IPS-20b (cell line): Measurements from ENCODE around the gene PIEZO1.

Experiments
- H3K27ac ChIP-seq: one replicate; pipeline ENCODE4 v1.5.1; 2013; ENCODE audit warnings: low read length
- H3K27me3 ChIP-seq: 2 replicates; pipeline ENCODE4 v1.6.1; 2013; ENCODE audit warnings: mild to moderate bottlenecking, low read length, inconsistent platforms; ENCODE audit not compliant: insufficient read depth
- H3K36me3 ChIP-seq: 2 replicates; pipeline ENCODE4 v1.6.1; 2013; ENCODE audit warnings: low read depth, mild to moderate bottlenecking, inconsistent platforms, low read length, moderate library complexity; ENCODE audit not compliant: insufficient read depth
- H3K4me1 ChIP-seq: 2 replicates; pipeline ENCODE4 v1.6.1; 2013; ENCODE audit warnings: mild to moderate bottlenecking, control low read depth, inconsistent platforms, low read length, moderate library complexity; ENCODE audit not compliant: insufficient read depth
- H3K4me3 ChIP-seq: 2 replicates; pipeline ENCODE4 v1.5.1; 2013; ENCODE audit warnings: mild to moderate bottlenecking, low read length, inconsistent platforms
- H3K9ac ChIP-seq: 2 replicates; pipeline ENCODE4 v1.6.1; 2013; ENCODE audit warnings: low read depth, mild to moderate bottlenecking, inconsistent platforms, low read length, moderate library complexity
- H3K9me3 ChIP-seq: 2 replicates; pipeline ENCODE4 v1.6.1; 2013; ENCODE audit warnings: mild to moderate bottlenecking, low read depth, low read length, inconsistent platforms; ENCODE audit not compliant: insufficient read depth

The PIEZO1 gene

DNA sequence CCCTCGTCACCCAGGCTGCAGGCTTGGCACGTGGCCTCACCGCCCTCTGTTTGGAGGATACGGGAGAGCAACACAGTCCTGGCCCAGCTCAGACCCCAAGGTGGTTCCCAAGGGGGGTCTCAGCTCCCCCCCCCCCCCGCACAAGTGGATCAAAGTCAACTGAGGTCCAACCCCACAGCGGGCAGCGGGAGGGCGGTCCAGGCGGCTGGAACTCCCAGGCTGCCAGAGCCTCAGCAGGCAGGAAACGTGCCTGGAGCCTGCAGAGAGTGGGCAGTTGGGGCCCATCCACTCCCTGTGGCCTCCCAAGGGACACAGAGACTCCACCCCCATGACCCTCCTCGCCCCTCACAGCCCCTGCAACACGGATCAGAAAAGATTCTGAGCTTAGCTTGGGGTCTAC, 36.7 kb downstream of the PIEZO1 start:
- no peak overlapping the region for H3K4me3 ChIP-seq
- H3K36me3 ChIP-seq: no peaks in the 10 kb centered on the region
- no peak overlapping the region for H3K9ac ChIP-seq
- no peaks in the 10 kb centered on the region for H3K4me1 ChIP-seq
- no peaks in the 10 kb centered on the region for H3K9me3 ChIP-seq
- no peak overlapping the region for H3K27ac ChIP-seq
- no peaks in the 10 kb centered on the region for H3K27me3 ChIP-seq

DNA sequence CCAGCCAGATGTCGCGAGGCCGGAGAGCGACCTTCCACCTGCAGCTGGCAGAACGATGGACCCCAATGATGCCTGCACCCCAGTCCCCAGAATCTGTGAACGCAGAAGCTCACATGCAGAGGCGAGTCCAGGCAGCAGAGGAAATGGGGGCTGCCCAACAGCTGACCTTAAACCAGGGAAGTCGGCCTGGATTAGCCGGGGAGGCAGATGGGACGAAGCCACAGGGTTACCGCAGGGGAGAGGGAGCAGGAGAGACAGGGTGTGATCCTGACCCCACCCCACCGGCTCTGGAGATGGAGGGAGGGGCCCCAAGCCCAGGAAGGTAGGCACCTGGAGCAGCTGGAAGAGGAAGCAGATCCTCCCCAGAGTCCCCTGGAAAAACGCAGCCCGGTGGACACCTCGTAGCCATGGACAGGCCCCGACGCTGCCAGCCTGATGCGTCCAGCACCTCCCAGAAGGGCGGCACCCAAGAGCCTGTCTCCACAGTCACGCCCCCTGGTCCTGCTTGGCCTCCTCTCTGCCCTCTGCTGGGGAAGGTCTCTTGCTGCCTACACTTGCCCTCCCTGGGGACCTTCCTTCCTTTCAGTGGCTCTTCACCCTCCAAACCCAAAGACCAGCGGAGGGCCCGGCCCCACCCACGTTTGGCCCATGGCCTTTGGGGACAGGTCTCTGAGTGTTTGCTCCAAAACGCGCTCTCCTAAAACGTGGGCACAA, 37.3 kb downstream of the PIEZO1 start:
- Histone ChIP-seq H3K9ac (no peak overlapping the region), H3K4me3 (no peak overlapping the region), H3K36me3 (no peaks in the 10 kb centered on the region), H3K4me1 (no peaks in the 10 kb centered on the region), H3K27ac (no peak overlapping the region), H3K27me3 (no peaks in the 10 kb centered on the region), H3K9me3 (no peaks in the 10 kb centered on the region)

DNA sequence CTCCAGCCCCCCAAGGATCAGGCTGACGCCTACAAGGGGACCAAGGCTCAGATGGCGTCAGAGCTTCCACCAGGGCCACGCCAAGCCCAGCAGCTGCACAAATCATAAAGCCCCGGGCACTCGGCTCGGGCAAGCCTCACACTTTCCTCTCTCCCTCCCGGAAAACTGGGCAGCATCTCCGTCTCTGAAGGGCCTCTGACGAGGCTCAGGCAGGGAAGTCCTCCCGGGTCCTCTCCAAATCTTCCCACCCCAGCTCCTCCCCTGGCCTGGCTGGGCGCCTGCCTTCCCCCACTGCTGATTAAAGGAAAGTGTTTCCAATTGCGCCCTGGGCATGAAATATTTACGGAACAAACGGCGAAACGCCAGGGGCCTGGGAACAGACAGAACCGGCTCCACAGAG, 38.5 kb downstream of the PIEZO1 start:
- Histone ChIP-seq H3K36me3 (no peaks in the 10 kb centered on the region), H3K27me3 (no peaks in the 10 kb centered on the region), H3K4me3 (no peak overlapping the region), H3K9me3 (no peaks in the 10 kb centered on the region), H3K4me1 (no peaks in the 10 kb centered on the region), H3K9ac (no peak overlapping the region), H3K27ac (no peak overlapping the region)

DNA sequence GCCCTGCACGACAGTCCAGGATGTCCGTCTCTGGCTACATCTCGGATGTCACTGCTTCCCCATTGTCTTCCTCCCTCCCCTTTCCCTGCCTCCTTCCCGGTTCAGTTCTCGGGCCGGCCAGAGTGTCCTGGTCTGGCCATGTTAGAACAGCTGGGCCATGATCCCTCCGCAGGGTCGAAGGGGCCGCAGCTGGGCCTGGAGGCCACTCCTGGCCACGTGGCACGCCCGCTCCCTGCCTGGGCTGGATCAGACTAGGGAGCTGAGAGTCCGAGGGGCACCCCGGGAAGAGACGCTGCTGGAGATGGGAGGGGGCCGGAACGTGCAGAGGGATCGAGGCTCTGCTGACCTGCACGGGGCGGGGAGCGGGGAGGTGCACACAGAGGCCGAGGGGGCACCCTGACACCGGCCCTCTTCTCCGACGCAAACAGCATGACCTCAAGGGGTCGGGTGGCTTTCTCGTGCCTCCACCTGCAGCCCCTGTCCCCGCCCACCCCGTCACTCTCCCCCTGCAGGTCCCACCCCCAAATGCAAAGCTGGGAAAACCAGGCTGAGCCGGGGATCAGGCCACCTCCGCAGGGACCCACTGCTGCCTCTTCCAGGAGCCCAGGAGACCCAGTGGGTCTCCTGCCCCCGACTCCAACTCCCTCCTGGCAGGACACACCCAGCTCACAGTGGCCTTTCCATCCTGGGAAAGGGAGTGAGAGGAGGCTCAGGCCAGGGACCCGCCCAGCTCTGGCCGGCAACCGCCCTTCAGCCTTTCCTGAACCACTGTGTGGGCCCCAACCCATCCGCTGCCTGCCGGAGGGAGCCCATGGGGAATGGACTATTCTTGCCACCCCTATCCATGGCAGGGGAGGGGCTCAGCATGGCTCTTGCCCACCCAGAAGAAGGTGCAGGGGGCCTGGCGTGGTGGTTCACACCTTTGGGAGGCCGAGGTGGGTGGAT, 40.2 kb downstream of the PIEZO1 start:
- no peak overlapping the region for H3K27ac ChIP-seq
- no peaks in the 10 kb centered on the region for H3K4me1 ChIP-seq
- no peaks in the 10 kb centered on the region for H3K27me3 ChIP-seq
- H3K36me3 ChIP-seq: no peaks in the 10 kb centered on the region
- no peaks in the 10 kb centered on the region for H3K9me3 ChIP-seq
- H3K9ac ChIP-seq: no peak overlapping the region
- H3K4me3 ChIP-seq: no peak overlapping the region

DNA sequence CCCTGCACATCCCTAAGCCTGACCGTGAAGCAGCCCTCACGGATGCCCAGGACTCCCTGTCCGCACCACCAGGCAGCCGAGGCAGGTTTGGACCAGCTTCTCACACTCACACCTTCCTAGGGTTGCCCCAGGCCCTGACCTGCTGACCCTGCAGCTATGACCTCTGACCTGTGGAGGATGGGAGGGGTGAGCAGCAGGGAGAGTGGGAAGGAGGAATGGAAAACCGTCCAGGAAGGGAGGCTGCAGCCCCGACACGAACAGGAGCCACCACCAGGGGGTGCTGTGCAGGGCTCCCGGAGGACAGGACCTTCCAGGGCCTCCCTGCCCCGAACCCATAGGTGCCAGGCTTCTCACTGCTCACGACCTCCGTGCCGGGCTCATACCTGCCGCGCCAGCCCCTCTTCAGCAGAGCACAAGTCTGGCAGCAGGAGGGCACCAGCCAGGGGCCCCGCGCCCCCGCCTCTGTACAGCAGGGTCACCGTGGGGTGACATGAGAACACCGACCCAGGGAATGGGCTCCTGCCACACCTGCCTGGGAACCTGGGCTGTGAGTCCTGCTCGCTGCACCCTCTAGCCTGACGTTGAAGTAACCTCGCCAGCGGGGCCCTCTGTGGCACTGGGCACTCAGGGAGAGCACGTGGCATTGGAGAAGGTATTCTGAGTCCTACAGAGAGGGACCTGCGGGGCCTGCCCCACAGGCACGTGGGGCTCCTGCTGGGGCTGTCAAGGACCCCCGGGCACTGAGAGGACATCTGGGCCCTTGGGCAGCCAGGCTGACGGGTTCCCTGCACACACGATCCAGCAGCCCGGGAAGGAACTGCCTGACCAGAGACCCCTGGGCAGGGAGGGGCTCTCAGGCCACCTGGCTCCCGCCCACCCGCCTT, 41.1 kb downstream of the PIEZO1 start:
- Histone ChIP-seq H3K36me3 (no peaks in the 10 kb centered on the region), H3K9me3 (no peaks in the 10 kb centered on the region), H3K4me3 (no peak overlapping the region), H3K4me1 (no peaks in the 10 kb centered on the region), H3K27ac (no peak overlapping the region), H3K27me3 (no peaks in the 10 kb centered on the region), H3K9ac (no peak overlapping the region)

DNA sequence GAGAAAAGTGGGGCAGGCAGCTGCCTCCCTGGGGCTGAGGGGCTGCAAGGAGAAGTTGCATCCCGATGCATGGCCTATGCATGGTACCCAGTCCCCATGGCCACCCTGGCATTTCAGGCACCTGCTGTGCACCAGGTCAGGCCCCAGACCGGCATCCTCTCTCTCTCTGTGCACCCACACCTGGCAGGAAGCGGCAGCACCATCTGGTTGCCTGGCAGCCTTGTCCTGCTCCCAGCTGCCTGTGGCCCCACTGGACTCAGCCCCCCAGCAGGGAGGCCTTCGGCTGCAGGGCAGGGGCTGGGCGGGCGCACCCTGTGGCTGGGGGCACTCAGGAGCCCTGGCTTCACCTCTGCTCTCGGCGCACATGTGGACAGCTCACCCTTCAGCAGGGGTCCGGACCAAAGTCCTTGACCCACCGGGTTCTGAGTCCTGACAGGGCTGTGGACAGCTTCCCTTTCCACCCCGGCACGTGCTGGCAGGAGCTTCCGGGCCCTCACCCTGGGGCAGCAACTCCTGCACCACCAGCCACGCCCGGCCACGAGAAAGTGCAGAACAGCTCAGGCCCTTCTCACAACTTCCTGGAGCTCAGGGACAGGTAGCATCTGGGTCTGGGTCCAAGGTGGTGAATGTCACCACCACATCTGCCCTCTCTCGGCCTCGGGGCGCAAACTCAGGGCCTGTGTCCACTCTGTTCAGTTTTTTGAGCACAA, 42.0 kb downstream of the PIEZO1 start:
- Histone ChIP-seq H3K27me3 (no peaks in the 10 kb centered on the region), H3K4me1 (no peaks in the 10 kb centered on the region), H3K36me3 (no peaks in the 10 kb centered on the region), H3K27ac (no peak overlapping the region), H3K9ac (no peak overlapping the region), H3K9me3 (no peaks in the 10 kb centered on the region), H3K4me3 (no peak overlapping the region)

DNA sequence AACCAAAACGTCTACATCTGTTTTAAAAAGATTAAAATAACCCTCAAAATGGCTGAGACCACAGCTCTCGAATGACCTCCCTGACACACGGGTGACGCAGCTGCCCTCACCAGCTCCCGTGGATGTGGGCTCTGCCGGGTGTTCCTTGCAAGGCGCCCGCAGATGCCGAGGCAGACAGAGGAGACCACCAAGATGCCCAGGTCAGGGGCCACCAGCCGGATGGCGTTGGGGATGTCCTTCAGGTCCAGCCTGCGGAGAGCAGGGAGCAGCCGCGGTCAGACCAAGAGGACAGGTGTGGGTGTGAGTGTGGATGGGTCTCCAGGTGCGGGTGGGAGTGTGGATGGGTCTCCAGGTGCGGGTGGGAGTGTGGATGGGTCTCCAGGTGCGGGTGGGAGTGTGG, 43.7 kb downstream of the PIEZO1 start:
- Histone ChIP-seq H3K4me3 (no peak overlapping the region), H3K27me3 (no peaks in the 10 kb centered on the region), H3K27ac (no peak overlapping the region), H3K4me1 (no peaks in the 10 kb centered on the region), H3K9me3 (no peaks in the 10 kb centered on the region), H3K36me3 (no peaks in the 10 kb centered on the region), H3K9ac (no peak overlapping the region)

DNA sequence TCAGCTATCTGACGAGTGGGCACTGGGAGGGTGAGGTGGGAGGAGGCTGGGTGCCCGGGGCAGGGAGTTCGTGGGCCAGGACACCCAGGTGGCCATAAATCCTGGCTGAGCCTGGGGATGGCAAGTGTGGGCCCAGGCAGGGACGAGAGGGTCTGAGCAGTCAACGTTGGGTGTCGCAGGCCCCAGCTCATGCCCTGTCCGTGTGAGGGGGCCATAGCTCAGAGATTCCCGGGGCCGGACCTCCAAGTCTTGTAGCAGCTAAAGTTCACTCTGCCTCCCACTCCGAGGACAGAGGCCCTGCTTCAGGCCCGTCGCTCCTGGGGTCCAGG, 44.3 kb downstream of the PIEZO1 start:
- no peaks in the 10 kb centered on the region for H3K36me3 ChIP-seq

DNA sequence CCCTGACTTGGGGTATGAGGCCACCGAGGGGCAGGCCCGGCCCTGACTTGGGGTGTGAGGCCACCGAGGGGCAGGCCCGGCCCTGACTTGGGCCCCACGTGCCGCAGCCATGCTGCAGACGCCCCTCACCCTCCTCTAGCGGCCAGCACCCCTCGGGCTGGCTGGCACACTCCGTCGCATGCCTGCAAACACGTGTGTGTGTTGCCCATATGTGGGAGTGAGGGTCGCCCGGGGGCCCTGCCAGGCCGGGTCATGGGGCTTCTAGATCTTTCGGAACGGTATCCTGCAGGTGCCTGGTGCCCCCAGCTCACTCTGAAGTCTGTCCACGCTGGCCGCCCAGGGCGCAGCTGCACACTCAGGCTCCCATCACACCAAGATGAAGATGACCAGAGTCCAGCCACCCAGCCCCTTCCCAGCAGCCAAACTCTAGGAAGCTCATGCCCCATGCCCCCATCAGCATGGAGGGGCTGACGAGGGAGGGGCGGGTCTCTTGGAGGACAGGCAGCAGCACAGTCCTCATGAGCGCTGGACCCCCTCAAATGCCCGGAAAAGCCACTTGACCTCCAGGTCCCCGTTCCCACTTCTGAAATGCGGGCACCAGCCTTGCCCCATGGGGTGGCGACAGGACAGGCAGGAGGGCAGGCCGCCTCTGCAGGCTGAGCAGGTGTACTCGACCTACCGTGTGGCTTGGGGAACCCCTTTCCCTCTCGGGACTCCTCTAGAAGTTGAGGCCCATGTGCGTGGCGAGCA, 44.9 kb downstream of the PIEZO1 start:
- Histone ChIP-seq H3K9me3 (no peaks in the 10 kb centered on the region), H3K27me3 (no peaks in the 10 kb centered on the region), H3K36me3 (no peaks in the 10 kb centered on the region), H3K27ac (no peak overlapping the region), H3K4me1 (no peaks in the 10 kb centered on the region), H3K4me3 (no peak overlapping the region), H3K9ac (no peak overlapping the region)

More for the DNA sequence above, 44.3 kb downstream of the PIEZO1 start:
- H3K9ac ChIP-seq: no peak overlapping the region
- no peaks in the 10 kb centered on the region for H3K4me1 ChIP-seq
- no peaks in the 10 kb centered on the region for H3K9me3 ChIP-seq
- H3K27me3 ChIP-seq: no peaks in the 10 kb centered on the region
- no peak overlapping the region for H3K27ac ChIP-seq
- H3K4me3 ChIP-seq: no peak overlapping the region

DNA sequence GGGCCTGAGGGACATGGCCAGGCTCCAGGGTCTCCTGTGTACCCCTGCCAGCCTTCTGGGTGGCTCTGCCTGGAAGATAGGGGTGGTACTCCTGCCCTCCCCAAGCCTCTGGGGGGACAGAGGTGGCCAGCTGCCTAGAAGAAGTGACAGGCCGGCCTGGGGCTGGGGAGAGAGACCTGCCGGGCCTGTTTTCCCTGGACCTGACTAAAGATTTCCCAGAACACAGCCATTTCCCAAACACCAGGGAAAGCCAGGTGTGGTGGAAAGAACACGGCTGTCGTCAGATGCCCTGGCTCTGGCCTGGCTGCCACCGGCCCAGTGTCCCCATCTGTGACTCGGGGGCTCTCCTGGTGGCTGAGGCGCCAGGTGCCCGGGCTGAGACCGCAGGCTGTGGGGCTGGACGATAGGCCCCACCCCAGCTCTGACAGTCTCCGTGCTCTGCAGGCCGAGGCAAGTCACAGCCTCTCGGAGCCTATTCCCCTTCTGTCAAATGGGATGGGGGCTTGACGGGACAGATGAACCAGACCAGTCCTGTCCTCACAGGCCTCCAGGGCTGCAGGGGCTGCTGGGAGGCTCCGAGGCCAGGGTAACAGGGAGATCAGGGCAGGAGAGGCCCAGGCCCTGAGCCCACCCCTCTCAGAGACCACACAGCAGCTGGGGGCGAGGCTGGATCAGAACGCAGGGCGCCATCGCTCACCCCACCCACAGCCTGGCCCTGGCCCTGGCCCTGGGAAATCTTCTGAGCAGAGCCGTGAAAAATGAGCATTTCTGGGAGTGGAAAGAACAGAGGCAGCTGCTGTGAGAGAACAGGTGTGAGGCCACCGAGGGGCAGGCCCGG, 45.7 kb downstream of the PIEZO1 start:
- Histone ChIP-seq H3K27ac (no peak overlapping the region), H3K9me3 (no peaks in the 10 kb centered on the region), H3K4me3 (no peak overlapping the region), H3K27me3 (no peaks in the 10 kb centered on the region), H3K9ac (no peak overlapping the region), H3K36me3 (no peaks in the 10 kb centered on the region), H3K4me1 (no peaks in the 10 kb centered on the region)
